Kidney epithelial cell (primary cell): Measurements from ENCODE around the gene IFIH1. TPM values are rescaled to one million over a fixed set of nuclear protein-coding genes. Genes with fewer than 3 reads are reported as not detected.
A peak's percentile ranks its signal among the peaks of the same experiment; 100 is the strongest.

Experiments
- DNase-seq: peaks from one replicate; pipeline ENCODE4 v3.0.0-alpha.2; 2010; ENCODE audit warnings: low read depth
- H3K27me3 ChIP-seq: 2 replicates; pipeline ENCODE4 v1.6.0; 2011; ENCODE audit warnings: low read length; ENCODE audit not compliant: control insufficient read depth, insufficient read depth
- H3K36me3 ChIP-seq: 2 replicates; pipeline ENCODE4 v1.5.1; 2011; ENCODE audit warnings: low read length; ENCODE audit not compliant: control insufficient read depth, insufficient read depth
- H3K4me3 ChIP-seq: 2 replicates; pipeline ENCODE4 v1.5.1; 2011; ENCODE audit warnings: low read depth, mild to moderate bottlenecking, control low read depth, low read length
- CTCF ChIP-seq: IDR thresholded peaks from 2 replicates; pipeline ENCODE4 v1.5.1; 2011; ENCODE audit warnings: mild to moderate bottlenecking, moderate library complexity, low read length, control low read depth, inconsistent platforms; ENCODE audit not compliant: insufficient read depth, poor library complexity, severe bottlenecking
- total RNA-seq: library from RNA; depleted of rRNA; stranded (reverse); fragments of >200 nt; gene quantifications from 2 replicates; pipeline ENCODE4 v1.2.3, GENCODE V29; 2015

Gene IFIH1
- total RNA-seq, 1 donor from 2014 or later: 25.8 TPM

GRCh38 chr2:162342841-162343240, 24.4 kb upstream of the IFIH1 start:
- TF ChIP-seq CTCF: no peak

GRCh38 chr2:162342321-162342720, 23.8 kb upstream of the IFIH1 start:
- Histone ChIP-seq H3K27me3 (no peaks in the 10 kb centered on the region), H3K36me3 (no peaks in the 10 kb centered on the region), H3K4me3 (no peak overlapping the region)
- no peak for DNase-seq
- TF ChIP-seq CTCF: no peak

More at GRCh38 chr2:162342841-162343240, 24.4 kb upstream of the IFIH1 start:
- no peaks in the 10 kb centered on the region for H3K36me3 ChIP-seq
- H3K27me3 ChIP-seq: no peaks in the 10 kb centered on the region
- DNase-seq: no peak
- no peak overlapping the region for H3K4me3 ChIP-seq

- DNase-seq: no peak
- TF ChIP-seq CTCF: no peak
- Histone ChIP-seq H3K27me3 (no peaks in the 10 kb centered on the region), H3K36me3 (no peaks in the 10 kb centered on the region), H3K4me3 (no peak overlapping the region)
These were observed 22.3 kb upstream of the IFIH1 start for GRCh38 chr2:162340822-162341221.

GRCh38 chr2:162337868-162338267, 19.4 kb upstream of the IFIH1 start:
- no peaks in the 10 kb centered on the region for H3K36me3 ChIP-seq
- DNase-seq: no peak

GRCh38 chr2:162333968-162334367, 15.5 kb upstream of the IFIH1 start:
- Histone ChIP-seq H3K36me3 (no peaks in the 10 kb centered on the region), H3K27me3 (no peaks in the 10 kb centered on the region), H3K4me3 (no peak overlapping the region)
- TF ChIP-seq CTCF: peak; percentile 56
- no peak for DNase-seq

More at GRCh38 chr2:162337868-162338267, 19.4 kb upstream of the IFIH1 start:
- TF ChIP-seq CTCF: no peak
- no peak overlapping the region for H3K4me3 ChIP-seq
- H3K27me3 ChIP-seq: no peaks in the 10 kb centered on the region

- no peak for TF ChIP-seq CTCF
- Histone ChIP-seq H3K4me3 (no peak overlapping the region), H3K36me3 (no peaks in the 10 kb centered on the region), H3K27me3 (no peaks in the 10 kb centered on the region)
- DNase-seq: no peak
These were observed 12.4 kb upstream of the IFIH1 start for GRCh38 chr2:162330881-162331280.
